ENCODE data around the gene GRPEL1. TPM values are rescaled to one million over a fixed set of nuclear protein-coding genes. Genes with fewer than 3 reads are reported as not detected.

Gene GRPEL1
- total and polyA plus RNA-seq, 2 experiments from 2014 or later: 27.4 to 112 TPM

GRCh38 chr4:7049739-7050138 is 18.1 kb downstream of the GRPEL1 start (continued):
- no peak for TF ChIP-seq CTCF (conservative IDR thresholded peaks at IDR 0.05; ENCODE audit: low read depth in 2 of 2)
- no peak for TF ChIP-seq ZNF331 (CRISPR knock-in tag; IDR thresholded peaks at IDR 0.05; ENCODE audit: low read depth)
- TF ChIP-seq CREB1 (CRISPR knock-in tag; IDR thresholded peaks at IDR 0.05; ENCODE audit: low read depth): no peak
- TF ChIP-seq REST (IDR thresholded peaks at IDR 0.05; ENCODE audit: unreplicated experiment): no peak

GRCh38 chr4:7049295-7049694 is 18.6 kb downstream of the GRPEL1 start:
- ATAC-seq: no peak
- Mint-ChIP-seq H3K4me1 (peaks cover 44% of the 10 kb centered on the region), H3K27me3 (ENCODE audit: insufficient read depth, low read depth, poor library complexity) (peaks cover 10% of the 10 kb centered on the region), H3K9me3 (no peaks in the 10 kb centered on the region; the same call in 1 of the 3 replicates), H3K4me3 (no peak overlapping the region), H3K36me3 (ENCODE audit: low read depth) (peaks cover 2% of the 10 kb centered on the region), H3K27ac (peak overlapping the region; percentile 89)
- Histone ChIP-seq H3K4me1 (ENCODE audit: insufficient read depth) (0 out of 2 replicates have a peak, but pooled peaks cover 2% of the 10 kb centered on the region), H3K27ac (ENCODE audit: low read depth) (no peak overlapping the region), H3K4me3 (no peak overlapping the region), H3K9me2 (ENCODE audit: insufficient read depth) (no peaks in the 10 kb centered on the region), H3K79me2 (replicated peaks; ENCODE audit: insufficient read depth) (peaks cover 59% of the 10 kb centered on the region), H3K27me3 (ENCODE audit: insufficient read depth) (peaks cover 2% of the 10 kb centered on the region; the same call in 1 of the 2 replicates), H4K20me1 (replicated peaks; ENCODE audit: insufficient read depth) (peaks cover 43% of the 10 kb centered on the region), H2AFZ (no peak overlapping the region), H3K36me3 (ENCODE audit: insufficient read depth) (no peaks in the 10 kb centered on the region), H3F3A (replicated peaks; ENCODE audit: low read depth) (no peaks in the 10 kb centered on the region), H3K4me2 (no peak overlapping the region)
- no peak for DNase-seq (ENCODE audit: low spot score)
- TF ChIP-seq CREB1 (CRISPR knock-in tag; IDR thresholded peaks at IDR 0.05; ENCODE audit: low read depth) (no peak), EZH2phosphoT487 (IDR thresholded peaks at IDR 0.05; ENCODE audit: unreplicated experiment) (no peak), CTCF (conservative IDR thresholded peaks at IDR 0.05; ENCODE audit: low read depth in 2 of 2) (no peak), JUNB (IDR thresholded peaks at IDR 0.05; ENCODE audit: unreplicated experiment) (no peak), STAT1 (IDR thresholded peaks at IDR 0.05; ENCODE audit: unreplicated experiment) (no peak), POLR2AphosphoS5 (IDR thresholded peaks at IDR 0.05; ENCODE audit: low read depth) (no peak), ZNF462 (CRISPR knock-in tag; IDR thresholded peaks at IDR 0.05) (no peak)
